HG02678 (cell line): ENCODE data around the gene DEDD2.
A peak's percentile ranks its signal among the peaks of the same experiment; 100 is the strongest.

Source experiments
- ATAC-seq: cut with Tn5 transposase; IDR thresholded peaks from one replicate; pipeline ENCODE4 v1.9.1; 2021; ENCODE audit warnings: mild to moderate bottlenecking, moderate library complexity; ENCODE audit not compliant: unreplicated experiment

The DEDD2 gene

DNA sequence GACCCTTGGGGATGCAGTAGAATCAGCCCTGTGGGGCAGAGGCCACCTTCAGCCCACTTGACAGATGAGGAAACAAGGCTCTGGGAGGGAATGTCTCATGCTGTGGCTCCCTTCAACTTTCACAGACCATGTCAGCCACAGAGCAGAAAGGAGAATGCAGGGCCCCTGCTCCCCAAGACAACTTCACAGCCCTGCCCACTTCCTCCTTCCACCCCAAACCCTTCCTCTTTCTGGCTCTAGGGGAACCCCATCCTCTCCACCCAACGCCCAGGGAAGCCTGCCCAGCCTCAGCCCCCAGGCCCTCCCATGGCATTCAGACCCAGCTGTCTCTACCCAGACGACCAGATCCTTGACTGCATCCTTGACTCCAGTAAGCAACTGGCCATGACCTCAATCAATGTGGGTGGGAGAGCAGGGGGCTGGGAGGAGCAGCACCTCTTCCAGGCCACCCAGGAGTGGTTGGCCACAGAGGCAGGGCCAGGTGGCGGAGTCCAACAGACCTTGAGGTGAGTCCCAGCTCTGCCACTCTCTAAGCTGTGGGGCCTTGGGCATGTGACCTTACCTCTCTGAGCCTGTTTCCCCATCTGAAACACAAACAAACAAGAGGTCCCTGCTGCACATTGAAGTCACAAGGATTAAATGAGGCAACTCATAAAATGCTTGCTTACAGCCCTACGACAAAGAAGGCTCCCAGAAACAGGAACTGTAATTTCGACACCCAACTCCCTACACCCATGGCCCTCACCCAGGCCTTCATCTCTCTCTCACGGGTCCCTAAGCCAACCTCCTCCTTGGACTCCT, 15.8 kb downstream of the DEDD2 start:
- ATAC-seq: peak; percentile 44

DNA sequence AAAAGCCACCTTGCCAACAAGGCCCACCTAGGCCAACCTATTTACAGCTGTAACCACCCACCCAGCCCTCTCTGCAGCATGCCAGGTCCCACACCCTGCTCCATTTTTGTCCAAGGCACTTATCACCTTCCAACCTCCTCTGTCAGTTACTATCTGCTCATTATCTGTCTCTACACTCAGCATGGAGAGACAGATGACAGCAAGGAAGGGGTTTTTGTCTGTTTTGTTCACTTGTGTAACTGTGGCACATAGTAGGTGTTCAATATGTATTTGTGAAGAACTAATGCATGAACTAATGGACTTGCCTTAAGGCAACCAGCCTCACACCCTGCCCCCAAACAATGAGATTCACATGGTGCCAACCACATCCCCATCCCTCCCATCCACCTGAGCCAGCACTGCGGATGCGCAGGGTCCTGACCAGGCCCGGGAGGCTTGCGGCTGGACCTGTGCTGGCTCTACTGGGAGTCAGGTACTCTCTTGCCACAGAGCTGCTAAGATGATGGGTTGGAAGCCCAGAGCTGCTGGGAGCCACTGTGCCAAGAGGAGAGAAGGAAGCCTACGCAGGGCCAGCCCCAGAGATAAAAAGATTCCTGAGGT, 17.3 kb downstream of the DEDD2 start:
- no peak for ATAC-seq

DNA sequence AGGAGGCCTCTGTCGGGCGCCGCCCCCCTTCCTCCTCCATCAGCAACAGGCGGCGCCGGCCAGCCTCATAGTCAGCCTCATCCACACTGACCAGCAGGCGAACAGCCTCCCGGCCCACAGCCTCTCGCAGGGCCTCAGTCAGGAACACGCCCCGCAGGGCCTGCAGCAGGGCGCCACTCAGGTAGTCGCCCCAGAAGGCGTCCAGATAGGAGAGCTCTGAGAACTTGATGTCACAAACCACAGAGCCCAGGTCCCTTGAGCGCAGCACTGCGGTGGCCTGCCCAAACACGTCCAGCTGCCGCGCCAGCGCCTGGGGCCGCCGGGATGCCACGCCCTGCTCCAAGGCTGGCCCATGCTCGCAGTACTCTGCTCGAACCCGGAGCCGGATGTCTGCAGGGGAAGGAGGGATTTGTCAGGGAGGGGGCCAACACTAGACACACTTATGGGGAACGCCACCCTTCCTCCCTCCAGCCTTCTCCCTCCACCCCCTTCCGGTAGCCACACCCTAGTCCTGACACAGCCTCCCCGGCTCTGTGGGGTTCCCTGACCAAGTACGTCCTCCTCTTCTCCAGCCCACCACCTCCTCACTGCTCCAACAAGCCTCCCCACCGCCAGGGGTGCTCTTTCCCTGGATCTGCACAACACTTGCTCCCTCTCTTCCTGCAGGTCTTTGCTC, 17.9 kb downstream of the DEDD2 start:
- ATAC-seq: peak; percentile 46

DNA sequence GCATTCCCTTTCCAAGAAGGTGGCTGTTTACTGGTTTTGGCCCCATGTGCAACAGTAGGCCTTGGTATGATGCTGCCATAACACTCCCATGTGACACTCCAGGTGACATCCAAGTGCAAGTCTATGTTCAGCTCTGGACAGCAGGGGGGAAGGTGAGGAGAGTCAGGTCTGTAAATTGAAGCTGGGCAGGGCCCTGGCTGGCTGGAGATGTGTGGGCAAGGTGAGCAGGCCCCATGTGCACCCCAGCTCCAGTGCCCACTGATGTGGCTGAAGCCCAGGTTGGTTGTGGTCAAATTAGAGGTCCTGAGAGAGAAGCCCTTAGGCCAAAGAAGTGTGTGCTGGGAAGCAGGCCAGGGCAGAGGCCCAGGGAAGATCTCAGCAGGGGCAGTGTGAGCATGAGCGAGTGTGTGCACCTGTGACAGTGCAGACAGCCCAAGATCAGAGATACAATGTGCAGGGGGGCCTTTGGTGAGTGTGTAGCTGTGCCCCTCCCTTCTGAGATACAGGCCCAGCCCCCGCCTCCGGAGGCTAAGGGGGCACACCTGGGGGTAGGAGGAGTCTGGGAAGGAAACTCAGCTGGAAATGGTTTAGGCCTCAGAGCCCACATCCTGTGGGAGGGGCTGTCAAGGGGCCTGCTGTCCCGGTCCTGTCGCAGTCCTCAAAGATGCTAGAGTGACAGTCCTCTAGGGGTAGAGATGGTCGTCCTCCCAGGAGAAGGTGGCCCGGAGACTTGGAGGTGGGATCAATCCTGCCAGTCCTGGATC, 18.6 kb downstream of the DEDD2 start:
- ATAC-seq: peak; percentile 49

DNA sequence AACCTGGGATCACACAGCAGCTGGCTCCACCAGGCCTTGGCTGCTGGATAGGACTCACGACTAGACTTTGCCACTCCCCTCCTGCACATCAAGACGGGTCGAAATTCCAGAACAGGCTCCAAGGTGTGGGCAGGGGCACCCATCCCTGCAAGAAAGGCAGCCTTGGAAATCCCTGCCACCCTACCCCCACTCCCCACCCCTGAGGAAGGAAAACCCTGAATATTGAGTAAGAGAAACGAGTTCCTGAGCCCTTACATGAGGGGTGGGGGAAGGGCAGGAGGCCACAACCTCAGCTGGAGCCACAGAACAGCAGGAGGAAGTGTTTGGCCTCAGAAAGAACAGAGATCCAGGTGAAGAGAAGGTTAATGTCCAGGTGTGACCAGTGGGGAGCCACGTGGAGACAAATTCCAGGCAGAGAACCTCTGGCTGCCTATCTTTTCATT, 20.1 kb downstream of the DEDD2 start:
- no peak for ATAC-seq

DNA sequence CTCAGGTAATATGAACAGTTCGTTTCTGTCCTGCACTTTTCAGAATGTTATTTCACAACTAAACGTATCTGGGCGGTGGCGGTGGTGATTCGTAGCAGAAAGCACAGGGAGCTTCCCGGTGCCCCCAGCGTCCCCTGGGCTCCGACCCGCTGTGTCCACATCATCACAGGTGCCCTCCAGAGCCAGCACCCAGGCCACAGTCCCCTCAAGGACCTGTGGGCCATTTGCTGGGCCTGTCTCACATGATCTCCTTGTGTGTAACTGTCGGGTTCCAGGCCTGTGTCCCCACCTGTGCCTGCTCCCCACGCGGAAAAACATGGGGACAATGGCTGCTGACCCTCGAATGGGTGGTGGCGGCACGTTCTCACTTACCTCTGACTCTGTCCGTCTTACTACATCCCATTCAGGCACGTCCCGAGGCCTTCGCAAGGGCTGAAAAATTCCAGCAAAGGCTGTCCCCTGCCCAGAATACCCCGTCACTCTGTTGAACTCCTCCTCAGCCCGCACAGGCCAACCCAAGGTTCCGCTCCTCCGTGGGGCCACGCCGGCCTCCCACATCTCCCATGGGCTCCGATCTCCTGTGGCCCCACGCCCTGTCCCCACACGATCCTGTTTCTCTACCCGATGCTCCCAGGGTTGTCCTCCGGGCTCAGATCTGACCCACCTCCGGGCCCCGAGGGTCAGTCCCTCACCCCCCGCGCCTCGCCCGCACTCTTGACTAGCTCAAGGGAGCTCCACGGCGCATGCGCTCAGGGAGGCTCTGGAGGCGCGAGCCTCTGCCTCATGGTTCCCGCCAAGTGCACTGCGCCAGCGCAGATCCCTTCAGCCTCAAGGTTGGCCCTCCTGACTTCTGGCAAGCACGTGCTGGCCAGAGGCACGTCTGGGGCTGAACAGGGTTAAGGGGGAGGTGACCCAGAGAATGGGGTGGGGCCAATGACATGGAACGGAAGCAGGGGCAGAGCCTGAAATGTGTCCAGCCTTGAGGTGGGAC, 21.2 kb downstream of the DEDD2 start:
- ATAC-seq: no peak

DNA sequence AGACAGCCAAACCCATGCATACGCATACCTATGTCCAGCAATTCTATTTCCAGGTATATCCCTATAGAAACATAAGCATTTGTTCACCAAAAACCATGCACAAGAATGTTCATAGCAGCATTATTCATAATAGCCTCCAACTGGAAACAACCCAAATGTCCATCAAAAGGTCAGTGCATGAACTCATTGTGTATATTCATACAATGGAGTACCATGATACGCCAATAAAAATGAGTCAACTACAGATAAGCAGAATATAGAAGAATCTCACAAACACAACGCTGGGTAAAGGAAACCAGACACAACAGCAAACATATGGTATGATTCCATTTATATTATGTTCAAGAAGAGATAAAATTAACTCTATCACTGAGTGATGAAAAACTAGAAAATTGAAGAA, 23.8 kb downstream of the DEDD2 start:
- ATAC-seq: no peak

DNA sequence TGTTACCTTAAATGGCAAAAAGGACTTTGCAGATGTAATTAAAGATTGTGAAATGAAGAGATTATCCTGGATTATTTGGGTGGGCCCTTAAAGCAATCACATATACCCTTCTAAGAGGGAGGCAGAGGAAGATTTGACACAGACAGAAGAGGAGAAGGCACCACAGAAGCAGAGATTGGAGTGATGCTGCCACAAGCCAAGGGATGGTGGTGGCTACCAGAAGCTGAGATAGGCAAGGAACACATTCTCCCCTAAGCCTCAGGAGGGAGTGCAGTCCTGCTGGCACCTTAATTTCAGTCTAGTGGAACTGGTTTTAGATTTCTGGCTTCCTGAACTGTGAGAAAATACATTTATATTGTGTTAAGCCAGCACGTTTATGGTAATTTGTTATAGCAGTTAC, 24.2 kb downstream of the DEDD2 start:
- no peak for ATAC-seq

DNA sequence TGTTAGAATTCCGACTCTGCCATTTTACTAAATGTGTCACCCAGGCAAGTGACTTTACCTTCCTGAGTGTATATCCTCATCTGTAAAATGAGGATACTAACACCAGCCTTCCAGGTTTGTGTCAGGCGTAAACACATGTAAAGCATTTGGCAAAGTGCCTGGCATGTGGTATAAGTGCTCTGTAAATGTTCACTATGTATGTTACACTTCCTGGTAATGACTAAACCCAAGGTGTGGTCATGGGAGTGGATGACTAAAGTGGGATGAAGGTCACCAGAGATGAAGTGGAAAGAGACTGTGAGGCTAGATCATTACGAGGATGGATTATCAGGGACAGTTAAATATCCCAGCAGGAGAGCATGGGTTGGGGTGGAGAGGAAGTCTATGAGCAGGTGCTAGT, 25.6 kb downstream of the DEDD2 start:
- ATAC-seq: no peak

DNA sequence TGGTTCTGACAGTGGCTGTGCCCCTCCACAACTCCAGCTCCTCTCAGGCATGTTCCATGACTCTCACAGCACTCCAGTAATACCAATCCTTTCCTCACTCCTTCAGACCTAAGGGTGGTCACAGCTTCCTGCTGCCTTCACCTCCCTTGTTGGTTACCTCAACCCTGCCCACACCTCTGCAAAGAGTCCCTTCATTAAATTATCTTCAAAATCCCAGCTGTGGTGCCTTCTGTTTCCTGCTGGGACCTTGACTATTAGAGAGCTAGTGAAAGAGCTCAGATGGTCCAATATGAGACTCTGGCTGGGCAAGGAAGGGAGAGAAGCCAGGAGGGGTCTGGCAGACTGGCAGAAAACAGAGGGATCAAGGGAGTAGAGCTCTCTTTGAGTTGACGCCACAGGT, 26.1 kb downstream of the DEDD2 start:
- ATAC-seq: no peak

DNA sequence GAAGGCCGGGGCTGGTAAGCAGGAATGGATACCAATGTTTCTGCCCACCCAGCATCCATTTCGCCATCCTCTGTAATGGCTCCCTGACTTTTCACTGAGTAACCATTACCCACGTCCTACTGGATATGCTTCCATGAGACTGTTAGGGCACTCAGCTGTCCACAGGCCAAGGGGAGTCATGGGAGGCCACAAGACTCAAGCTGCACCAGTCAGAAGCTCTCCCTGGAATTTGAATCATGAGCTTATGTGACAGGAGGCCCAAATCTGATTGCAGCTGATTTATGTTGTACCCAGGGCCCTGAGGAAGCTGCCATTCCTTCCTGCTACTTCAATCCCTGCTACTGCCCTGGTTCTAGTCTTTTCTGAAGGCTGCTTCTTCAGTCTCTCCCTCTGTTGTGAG, 28.3 kb downstream of the DEDD2 start:
- ATAC-seq: no peak

DNA sequence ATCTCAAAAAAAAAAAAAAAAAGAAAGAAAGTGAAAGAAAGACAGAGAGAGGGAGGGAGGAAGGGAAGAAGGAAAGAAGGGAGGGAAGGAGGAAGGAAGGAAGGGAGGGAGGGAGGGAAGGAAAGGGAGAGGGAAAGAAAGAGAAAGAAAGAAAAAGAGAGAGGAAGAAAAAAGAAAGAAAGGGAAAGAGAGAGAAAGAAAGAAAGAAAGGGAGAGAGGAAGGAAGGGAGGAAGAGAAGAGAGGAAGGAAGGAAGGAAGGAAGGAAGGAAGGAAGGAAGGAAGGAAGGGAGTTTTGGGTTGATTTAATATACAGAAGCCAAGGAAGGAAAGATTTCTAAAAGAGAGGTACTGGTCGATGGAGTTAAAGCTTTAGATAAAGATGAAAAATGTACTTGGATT, 28.8 kb downstream of the DEDD2 start:
- ATAC-seq: no peak

DNA sequence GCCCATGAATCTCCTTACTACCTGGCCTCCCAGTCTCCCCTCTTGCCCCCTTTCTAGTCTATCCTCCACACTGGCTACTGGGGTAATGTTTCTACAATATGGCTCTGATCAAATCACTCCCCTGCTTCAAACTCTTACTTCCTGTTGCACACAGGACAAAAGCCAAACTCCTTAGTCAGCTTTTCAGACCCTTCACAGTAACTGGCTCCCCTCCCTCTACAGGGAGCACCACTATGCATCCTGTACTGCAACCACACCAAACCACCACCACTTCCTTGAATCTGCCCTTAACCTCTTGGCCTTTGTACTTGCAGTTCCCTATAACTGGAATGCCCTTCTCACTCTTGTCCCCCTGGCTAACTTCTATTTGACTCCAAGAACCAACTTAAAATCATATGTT, 32.2 kb downstream of the DEDD2 start:
- no peak for ATAC-seq

DNA sequence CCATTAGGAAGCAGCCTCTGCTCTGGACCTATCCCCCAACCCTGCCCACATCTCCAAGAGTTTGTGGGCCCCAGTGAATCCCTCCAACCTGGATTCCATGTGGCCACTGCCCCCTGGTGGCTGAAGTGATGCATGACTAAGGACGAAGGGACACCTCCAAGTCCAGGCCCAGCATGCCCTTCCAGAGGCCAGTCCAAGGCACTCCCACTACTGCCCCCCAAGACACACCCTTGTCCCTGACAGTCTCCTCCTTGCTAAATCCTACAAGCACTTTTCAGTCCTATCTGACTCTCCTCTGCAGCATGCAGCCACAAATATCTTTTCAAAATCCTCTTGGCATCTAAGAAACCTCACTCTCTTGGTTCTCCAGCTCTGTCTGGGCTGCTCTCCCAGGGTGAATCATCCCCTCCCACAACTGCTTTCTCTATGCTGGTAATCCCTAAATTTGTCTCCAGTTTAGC, 33.0 kb downstream of the DEDD2 start:
- ATAC-seq: no peak

DNA sequence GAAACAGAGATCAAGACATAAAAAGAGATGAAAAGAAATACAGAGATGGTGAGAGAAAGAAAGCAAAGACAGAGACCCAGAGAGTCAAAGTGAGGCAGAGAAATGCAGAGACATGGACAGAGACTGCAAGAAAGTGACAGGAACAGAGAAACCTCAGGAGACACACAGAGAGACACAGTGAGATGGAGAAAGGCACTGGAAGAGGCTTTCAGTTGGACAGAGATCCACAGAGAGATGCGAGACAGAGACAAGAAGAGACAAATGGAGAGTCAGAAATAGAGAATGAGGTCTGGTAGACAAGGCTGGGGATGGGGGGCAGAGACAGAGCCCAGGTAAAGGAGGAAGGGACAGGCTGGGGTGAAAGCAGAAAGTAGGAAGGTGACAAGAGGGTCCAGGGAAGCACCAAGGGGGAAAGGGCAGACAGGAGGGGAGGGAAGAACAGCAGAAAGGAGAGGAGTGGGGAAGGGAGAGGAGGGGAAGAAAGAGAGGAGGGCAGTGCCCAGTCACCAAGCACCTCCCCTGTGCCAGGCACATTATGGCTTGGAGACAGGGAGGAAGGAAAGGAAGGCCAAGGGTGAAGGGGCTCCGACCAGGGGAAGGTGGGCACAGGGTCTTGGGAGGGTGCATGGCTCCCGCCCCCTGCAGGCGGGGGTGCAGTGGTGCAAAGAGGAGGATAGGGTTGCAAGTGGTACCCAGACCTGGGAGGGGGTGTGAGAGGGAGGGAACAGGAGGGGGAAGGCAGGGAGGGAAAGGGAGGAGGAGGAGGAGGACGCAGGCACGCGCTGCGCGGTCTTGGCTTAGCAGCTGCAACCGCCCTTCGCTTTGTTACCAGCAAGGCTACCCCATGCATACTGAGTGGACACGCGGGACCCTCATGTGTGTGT, 38.4 kb downstream of the DEDD2 start:
- no peak for ATAC-seq

DNA sequence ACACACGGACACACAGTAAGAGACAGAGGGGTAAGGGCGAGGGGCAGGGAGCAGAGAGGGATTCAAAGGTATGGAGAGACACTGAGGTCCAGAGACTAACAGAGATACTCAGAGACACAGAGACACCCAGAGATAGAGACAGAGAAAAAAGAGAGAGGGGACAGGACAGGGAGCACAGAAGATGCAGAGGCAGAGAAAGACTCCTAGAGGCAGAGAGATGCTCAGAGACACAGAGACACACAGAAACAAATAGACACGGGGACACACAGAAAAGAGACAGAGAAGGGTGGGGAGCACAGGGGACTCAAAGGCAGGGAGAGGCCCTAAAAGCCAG, 39.8 kb downstream of the DEDD2 start:
- no peak for ATAC-seq

DNA sequence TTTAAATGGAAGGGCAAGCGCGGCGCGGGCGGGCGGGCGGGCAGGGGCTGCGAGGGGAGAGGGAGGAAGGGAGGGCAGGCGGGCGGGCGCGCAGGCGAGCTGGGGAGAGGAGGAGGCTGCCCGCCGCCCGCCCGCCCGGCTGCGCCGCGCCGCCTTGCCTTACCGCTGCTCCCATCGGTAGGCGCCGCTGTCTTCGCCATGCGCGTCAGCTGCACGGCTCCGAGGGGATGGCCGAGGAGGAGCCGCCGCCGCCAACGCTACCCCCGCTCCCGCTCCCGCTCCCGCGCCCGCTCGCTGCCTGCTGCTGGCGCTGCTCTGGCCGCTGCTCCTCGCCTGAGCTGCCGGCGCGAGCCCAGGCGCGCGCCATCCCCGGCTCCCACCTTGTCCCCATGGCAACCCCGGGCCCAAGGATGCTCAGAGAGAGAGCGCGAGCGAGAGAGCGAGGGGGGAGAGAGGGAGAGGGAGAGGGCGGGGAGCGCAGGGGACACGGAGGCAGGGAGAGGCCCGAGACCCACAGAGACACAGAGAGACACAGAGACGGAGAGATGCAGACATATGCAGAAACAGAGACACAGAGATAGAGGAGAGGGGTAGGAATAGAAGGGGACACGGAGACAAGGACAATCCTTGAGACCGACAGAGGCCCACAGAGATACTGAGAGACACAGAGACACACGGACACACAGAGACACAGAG, 40.3 kb downstream of the DEDD2 start:
- peak; percentile 72 for ATAC-seq

DNA sequence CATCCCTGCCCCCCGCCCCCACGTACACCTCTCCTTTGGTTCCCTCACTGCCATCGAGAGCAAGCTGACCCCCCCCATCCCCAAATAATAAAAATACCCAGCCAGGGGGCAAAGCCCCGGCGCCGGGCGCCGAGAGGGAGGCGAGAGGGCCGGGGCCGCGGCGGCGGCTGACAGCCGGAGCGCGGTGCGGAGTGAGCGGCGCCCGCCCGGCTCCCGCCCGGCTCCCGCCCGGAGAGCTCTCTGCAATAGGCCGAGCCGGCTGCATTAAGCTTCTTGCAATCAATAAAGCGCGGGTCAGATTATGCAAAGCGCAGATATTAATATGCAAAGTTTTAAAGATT, 40.9 kb downstream of the DEDD2 start:
- ATAC-seq: no peak
